Astrocyte (in vitro differentiated cells and primary cell): ENCODE measurements around the gene RTL1.

Experiments
- EZH2 ChIP-seq: IDR thresholded peaks from 2 replicates; pipeline ENCODE4 v1.6.1; 2012; ENCODE audit warnings: mild to moderate bottlenecking, low read length, inconsistent platforms; ENCODE audit not compliant: insufficient read depth
- TF ChIP-seq, protein P1 (sequence below): IDR thresholded peaks from 2 replicates; pipeline ENCODE4 v1.5.1; 2011; ENCODE audit warnings: low read depth, mild to moderate bottlenecking, inconsistent platforms, low read length, moderate library complexity; ENCODE audit not compliant: insufficient read depth

DNA sequence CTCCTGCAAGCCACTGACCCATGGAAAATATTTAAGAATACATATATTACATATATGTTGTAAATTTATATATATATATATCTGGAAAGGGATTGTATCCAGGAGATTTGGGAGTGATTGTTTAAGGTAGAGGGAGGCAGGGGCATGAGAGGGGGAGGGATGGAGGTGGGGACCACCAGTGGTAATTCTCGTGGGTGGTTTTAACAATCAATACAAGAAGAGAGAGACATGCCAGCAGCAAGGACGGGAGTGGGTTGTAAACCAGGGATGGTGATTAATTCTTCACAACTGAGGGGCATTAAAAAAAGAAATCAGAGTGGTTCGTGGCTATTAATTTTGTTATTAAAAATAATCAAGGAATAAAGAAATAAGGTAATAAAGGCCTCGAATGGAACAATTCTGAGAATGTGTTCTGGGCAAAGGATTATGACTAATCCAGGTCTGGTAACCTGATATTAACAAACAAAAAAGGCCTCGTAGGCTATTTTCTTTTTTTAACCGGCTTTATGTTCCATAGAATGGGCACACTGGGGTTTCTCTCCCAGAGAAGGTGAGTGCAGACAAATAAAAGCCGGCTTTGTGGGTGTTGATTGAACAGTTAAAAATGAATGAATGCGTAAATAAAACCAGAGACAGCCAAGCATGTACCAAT lies 8.3 kb upstream of the RTL1 start:
- TF ChIP-seq, protein P1, sequence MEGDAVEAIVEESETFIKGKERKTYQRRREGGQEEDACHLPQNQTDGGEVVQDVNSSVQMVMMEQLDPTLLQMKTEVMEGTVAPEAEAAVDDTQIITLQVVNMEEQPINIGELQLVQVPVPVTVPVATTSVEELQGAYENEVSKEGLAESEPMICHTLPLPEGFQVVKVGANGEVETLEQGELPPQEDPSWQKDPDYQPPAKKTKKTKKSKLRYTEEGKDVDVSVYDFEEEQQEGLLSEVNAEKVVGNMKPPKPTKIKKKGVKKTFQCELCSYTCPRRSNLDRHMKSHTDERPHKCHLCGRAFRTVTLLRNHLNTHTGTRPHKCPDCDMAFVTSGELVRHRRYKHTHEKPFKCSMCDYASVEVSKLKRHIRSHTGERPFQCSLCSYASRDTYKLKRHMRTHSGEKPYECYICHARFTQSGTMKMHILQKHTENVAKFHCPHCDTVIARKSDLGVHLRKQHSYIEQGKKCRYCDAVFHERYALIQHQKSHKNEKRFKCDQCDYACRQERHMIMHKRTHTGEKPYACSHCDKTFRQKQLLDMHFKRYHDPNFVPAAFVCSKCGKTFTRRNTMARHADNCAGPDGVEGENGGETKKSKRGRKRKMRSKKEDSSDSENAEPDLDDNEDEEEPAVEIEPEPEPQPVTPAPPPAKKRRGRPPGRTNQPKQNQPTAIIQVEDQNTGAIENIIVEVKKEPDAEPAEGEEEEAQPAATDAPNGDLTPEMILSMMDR = no peak
- TF ChIP-seq EZH2 = no peak
